ENCODE measurements around the gene AMFR. TPM values are rescaled to one million over a fixed set of nuclear protein-coding genes. Genes with fewer than 3 reads are reported as not detected.

The AMFR gene
- total and polyA plus RNA-seq, 10 of the 15 experiments (the other 5 are each of a cell fraction or from before 2014, with no cell fraction given), result 8.2 to 67.6 (median 28.1) TPM

- TF ChIP-seq PRDM15 (CRISPR knock-in tag; IDR thresholded peaks at IDR 0.05) (no peak), POU2F2 (IDR thresholded peaks at IDR 0.05; ENCODE audit: borderline replicate concordance, low read depth, low read length) (0 out of 3 replicates have a peak, but pooled peaks have one; percentile 32), ATF3 (IDR thresholded peaks at IDR 0.05; ENCODE audit: borderline replicate concordance, extremely low read depth, low read depth, low read length) (no peak), RAD21 (IDR thresholded peaks at IDR 0.05; ENCODE audit: insufficient read depth, low read depth, low read length) (no peak), STAT1 (conservative IDR thresholded peaks at IDR 0.05) (no peak), EZH2 (IDR thresholded peaks at IDR 0.05; ENCODE audit: borderline replicate concordance, control insufficient read depth, low read depth, low read length) (no peak), RUNX3 (IDR thresholded peaks at IDR 0.05; ENCODE audit: low read length) (peak; percentile 44; the same call in 1 of the 2 replicates), ZNF207 (IDR thresholded peaks at IDR 0.05; ENCODE audit: borderline replicate concordance) (no peak), REST (IDR thresholded peaks at IDR 0.05; ENCODE audit: low read depth, low read length) (no peak), CHD4 (IDR thresholded peaks at IDR 0.05) (no peak), SIN3A (IDR thresholded peaks at IDR 0.05; ENCODE audit: low read depth, low read length) (no peak), RCOR1 (conservative IDR thresholded peaks at IDR 0.05; ENCODE audit: low read depth, low read length) (no peak), ZBTB11 (CRISPR knock-in tag; IDR thresholded peaks at IDR 0.05) (no peak), ATF7 (IDR thresholded peaks at IDR 0.05; ENCODE audit: low read depth) (no peak)
Measured at GRCh38 chr16:56421313-56421712, 4.0 kb downstream of the AMFR start (continued).

Measured in GM12878 (cell line).